Testis (tissue), 3 donors: ENCODE results near the gene NR3C1. TPM values are rescaled to one million over a fixed set of nuclear protein-coding genes. Genes with fewer than 3 reads are reported as not detected.

Experiments used
- DNase-seq: peaks from one replicate; pipeline ENCODE4 v3.0.0-alpha.2; 2019
- H3K27ac ChIP-seq, 2 donors: fragments of 200-600 bp; sonication (generic); one replicate each; pipeline ENCODE4 v1.5.1; 2019
- H3K27me3 ChIP-seq: fragments of 200-600 bp; sonication (generic); one replicate; pipeline ENCODE4 v1.5.1; 2019
- H3K36me3 ChIP-seq: fragments of 200-600 bp; sonication (generic); one replicate; pipeline ENCODE4 v1.5.1; 2017; ENCODE audit warnings: low read depth; ENCODE audit errors: missing control alignments
- H3K4me1 ChIP-seq: fragments of 200-600 bp; sonication (generic); one replicate; pipeline ENCODE4 v1.5.1; 2019
- H3K4me3 ChIP-seq, 2 donors: fragments of 200-600 bp; sonication (generic); one replicate each; pipeline ENCODE4 v1.5.1; 2017 to 2019
- H3K9me3 ChIP-seq: fragments of 200-600 bp; sonication (generic); one replicate; pipeline ENCODE4 v1.5.1; 2017
- POLR2A ChIP-seq: fragments of 450-650 bp; IDR thresholded peaks from one replicate; pipeline ENCODE4 v1.6.1; 2017; ENCODE audit warnings: antibody characterized with exemption, mild to moderate bottlenecking, moderate library complexity
- WGBS, 2 donors: methylation state at CpG; one replicate each; pipeline ENCODE4 v1.1.5; 2018; 5-methylcytosine and 5-hydroxymethylcytosine counted together
- intact Hi-C: fragments of 100-400 bp; cut with DNase I; formaldehyde crosslinking; loops from one replicate; pipeline ENCODE4 v1.15.1; 2023; ENCODE audit warnings: low total_unique reads
- polyA plus RNA-seq: library from polyadenylated mRNA; stranded (reverse); fragments of 350-450 nt; fragmentation: Illumina TruSeq; extraction: RNeasy Lipid Tissue Mini Kit (QIAGEN cat#74804); gene quantifications from one replicate; pipeline ENCODE4 v1.2.3, GENCODE V29; 2014; ENCODE audit warnings: low read depth, low replicate concordance; ENCODE audit not compliant: insufficient read depth
- total RNA-seq, 2 donors: library from RNA; depleted of rRNA; stranded (reverse); fragments of >200 nt; gene quantifications; one replicate each; pipeline ENCODE4 v1.2.3, GENCODE V29; 2016
- TF ChIP-seq, protein P1 (sequence below), 3 experiments: fragments of 450-650 bp in 2 of 3; fragments of 200-600 bp in 1 of 3; sonication (generic) in 1 of 3; IDR thresholded peaks; one replicate each; pipeline ENCODE4 v1.5.1; 2016 to 2019; ENCODE audit warnings: antibody characterized with exemption in 3 of 3, mild to moderate bottlenecking in 2 of 3, moderate library complexity in 1 of 3

Gene NR3C1
- total and polyA plus RNA-seq, 3 donors from 2014 or later: 33.2 to 37.7 (median 34.3) TPM

GRCh38 chr5:143374496-143375217, 28.8 kb downstream of the NR3C1 start:
- Histone ChIP-seq H3K4me1 (peaks cover 3% of the 10 kb centered on the region), H3K27ac (no peak overlapping the region)

DNA sequence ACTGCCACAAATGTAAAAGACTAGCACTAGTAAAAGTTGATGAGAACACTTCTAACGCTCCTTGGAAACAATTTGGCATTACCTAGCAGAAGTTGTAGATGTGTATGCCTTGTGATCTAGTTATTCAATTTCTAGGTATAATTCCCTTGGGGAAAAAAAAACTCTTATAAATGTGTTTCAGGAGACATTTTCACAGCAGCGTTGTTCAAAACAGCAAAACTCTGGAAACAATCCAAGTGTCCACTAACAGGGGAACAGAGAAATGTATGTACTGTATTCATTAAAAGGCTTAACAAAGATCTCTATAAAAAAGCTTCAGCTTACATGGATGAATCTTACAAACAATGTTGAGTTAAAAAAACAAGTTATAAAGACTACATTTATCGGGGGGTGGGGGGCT, 30.4 kb downstream of the NR3C1 start:
- 63 to 66% methylated on average over 3 of the region's 3 CpGs for WGBS, 2 donors
- peaks cover 3% of the 10 kb centered on the region for H3K4me1 ChIP-seq
- no peak overlapping the region for H3K27ac ChIP-seq
- no peak overlapping the region for H3K4me3 ChIP-seq
- no peaks in the 10 kb centered on the region for H3K36me3 ChIP-seq
- no peaks in the 10 kb centered on the region for H3K9me3 ChIP-seq
- no peak for DNase-seq
- TF ChIP-seq, protein P1, sequence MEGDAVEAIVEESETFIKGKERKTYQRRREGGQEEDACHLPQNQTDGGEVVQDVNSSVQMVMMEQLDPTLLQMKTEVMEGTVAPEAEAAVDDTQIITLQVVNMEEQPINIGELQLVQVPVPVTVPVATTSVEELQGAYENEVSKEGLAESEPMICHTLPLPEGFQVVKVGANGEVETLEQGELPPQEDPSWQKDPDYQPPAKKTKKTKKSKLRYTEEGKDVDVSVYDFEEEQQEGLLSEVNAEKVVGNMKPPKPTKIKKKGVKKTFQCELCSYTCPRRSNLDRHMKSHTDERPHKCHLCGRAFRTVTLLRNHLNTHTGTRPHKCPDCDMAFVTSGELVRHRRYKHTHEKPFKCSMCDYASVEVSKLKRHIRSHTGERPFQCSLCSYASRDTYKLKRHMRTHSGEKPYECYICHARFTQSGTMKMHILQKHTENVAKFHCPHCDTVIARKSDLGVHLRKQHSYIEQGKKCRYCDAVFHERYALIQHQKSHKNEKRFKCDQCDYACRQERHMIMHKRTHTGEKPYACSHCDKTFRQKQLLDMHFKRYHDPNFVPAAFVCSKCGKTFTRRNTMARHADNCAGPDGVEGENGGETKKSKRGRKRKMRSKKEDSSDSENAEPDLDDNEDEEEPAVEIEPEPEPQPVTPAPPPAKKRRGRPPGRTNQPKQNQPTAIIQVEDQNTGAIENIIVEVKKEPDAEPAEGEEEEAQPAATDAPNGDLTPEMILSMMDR (IDR thresholded peaks at IDR 0.05): no peak
- no peak for TF ChIP-seq POLR2A
- intact Hi-C loops: no loop called here
- H3K27me3 ChIP-seq: no peaks in the 10 kb centered on the region

More at GRCh38 chr5:143374496-143375217, 28.8 kb downstream of the NR3C1 start:
- Histone ChIP-seq H3K36me3 (no peaks in the 10 kb centered on the region), H3K9me3 (no peaks in the 10 kb centered on the region), H3K4me3 (no peak overlapping the region), H3K27me3 (no peaks in the 10 kb centered on the region)
- intact Hi-C loops: no loop called here
- DNase-seq: no peak
- WGBS, 2 donors: 92 to 95% methylated on average over 6 of the region's 6 CpGs
- TF ChIP-seq POLR2A: no peak
- TF ChIP-seq, protein P1 (IDR thresholded peaks at IDR 0.05): no peak

- no peak overlapping the region for H3K27ac ChIP-seq
- H3K4me1 ChIP-seq: peaks cover 3% of the 10 kb centered on the region
- no peaks in the 10 kb centered on the region for H3K9me3 ChIP-seq
- H3K36me3 ChIP-seq: no peaks in the 10 kb centered on the region
- H3K27me3 ChIP-seq: no peaks in the 10 kb centered on the region
- 41 to 44% methylated on average over 4 of the region's 4 CpGs for WGBS, 2 donors
- intact Hi-C loops: no loop called here
- H3K4me3 ChIP-seq: no peak overlapping the region
- no peak for DNase-seq
- no peak for TF ChIP-seq POLR2A
- TF ChIP-seq, protein P1 (IDR thresholded peaks at IDR 0.05): no peak
These were observed 31.2 kb downstream of the NR3C1 start for GRCh38 chr5:143372187-143372829.

DNA sequence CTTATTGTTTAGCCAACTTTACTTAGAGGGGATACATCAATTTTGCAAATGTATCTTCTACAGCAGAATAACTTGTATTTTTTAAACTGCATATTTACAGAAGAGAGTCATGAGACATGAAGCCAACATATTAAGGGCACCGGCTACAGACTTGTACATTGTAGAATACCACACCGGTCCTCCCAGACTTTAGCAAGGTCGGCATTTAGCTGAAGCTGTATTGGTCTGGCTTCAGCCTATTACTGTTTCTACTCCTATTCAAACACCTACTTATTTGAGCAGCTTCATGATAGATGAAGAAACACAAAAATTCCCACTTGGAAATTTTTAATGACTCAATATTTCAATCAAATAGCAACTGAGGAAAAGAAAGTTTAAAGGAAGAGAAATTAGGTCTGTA, 33.0 kb downstream of the NR3C1 start:
- no peak overlapping the region for H3K4me3 ChIP-seq
- intact Hi-C loops: no loop called here
- no peaks in the 10 kb centered on the region for H3K36me3 ChIP-seq
- WGBS, 2 donors: 81 to 86% methylated on average over 3 of the region's 3 CpGs
- no peaks in the 10 kb centered on the region for H3K27me3 ChIP-seq
- no peak for DNase-seq
- H3K27ac ChIP-seq: no peak overlapping the region
- TF ChIP-seq POLR2A: no peak
- TF ChIP-seq, protein P1 (IDR thresholded peaks at IDR 0.05): no peak
- peaks cover 3% of the 10 kb centered on the region for H3K4me1 ChIP-seq
- H3K9me3 ChIP-seq: no peaks in the 10 kb centered on the region
